Right ventricle myocardium inferior (tissue), 1 donor: ENCODE data around the gene CHRD. TPM values are rescaled to one million over a fixed set of nuclear protein-coding genes. Genes with fewer than 3 reads are reported as not detected.

Experiments
- ATAC-seq: fragments of 200-7000 bp; cut with Tn5 transposase; one replicate; pipeline ENCODE4 v1.9.1; 2020; ENCODE audit warnings: mild to moderate bottlenecking, moderate library complexity
- DNase-seq: peaks from one replicate; pipeline ENCODE4 v3.0.0; 2021; ENCODE audit errors: missing footprints
- intact Hi-C: fragments of 100-400 bp; cut with DNase I; formaldehyde crosslinking; loops from one replicate; pipeline ENCODE4 v1.11.0; 2022
- total RNA-seq: library from RNA; stranded (reverse); fragmentation: NEBNext Ultra II Directional; extraction: Animal tissue kit (Norgen Biotek cat#: 25700); gene quantifications from one replicate; pipeline ENCODE4 v1.2.1, GENCODE V29; 2021
- donor health status: DM: no; HTN: yes; CAD: no; lungs with severe emphysema.

CHRD gene
- total RNA-seq, 1 donor from 2014 or later, result 8.7 TPM

GRCh38 chr3:184439096-184439495, 59.2 kb downstream of the CHRD start:
- no peak for DNase-seq
- no peak for ATAC-seq
- intact Hi-C loops, result no loop called here

Other genes starting within 250 kb of the CHRD start
- gene EIF2B5, start 244.7 kb upstream of the CHRD start, total RNA-seq, result 32.2 TPM
- gene DVL3, start 224.7 kb upstream of the CHRD start, total RNA-seq, result 60.7 TPM
- 269 TPM for gene AP2M1, start 205.2 kb upstream of the CHRD start, total RNA-seq
- gene ABCF3, start 193.9 kb upstream of the CHRD start, total RNA-seq, result 68.2 TPM
- not detected for gene VWA5B2, start 150.5 kb upstream of the CHRD start, total RNA-seq
- 18.4 TPM for gene ALG3, start 131.1 kb upstream of the CHRD start, total RNA-seq
- 1.7 TPM for gene EEF1AKMT4, start 130.4 kb upstream of the CHRD start, total RNA-seq
- not detected for gene CAMK2N2, start 118.5 kb upstream of the CHRD start, total RNA-seq
- gene ECE2, start 104.0 kb upstream of the CHRD start, total RNA-seq, result not detected
- 228 TPM for gene PSMD2, start 80.8 kb upstream of the CHRD start, total RNA-seq
- 274 TPM for gene EIF4G1, start 65.4 kb upstream of the CHRD start, total RNA-seq
- 33.4 TPM for gene FAM131A, start 42.5 kb upstream of the CHRD start, total RNA-seq
- gene CLCN2, start 18.4 kb upstream of the CHRD start, total RNA-seq, result 2.9 TPM
- gene POLR2H, start 18.3 kb upstream of the CHRD start, total RNA-seq, result 27.1 TPM
- 0.35 TPM for gene THPO, start 1.8 kb upstream of the CHRD start, total RNA-seq
- gene EPHB3, start 181.7 kb downstream of the CHRD start, total RNA-seq, result 1.6 TPM